GM21367 (cell line): Measurements from ENCODE around the gene IGF2BP2.
"Not testable (repeated sequence)": the region's sequence is repeated elsewhere in the genome, so short reads cannot be mapped to it uniquely, and the experiment has no call there.

ENCODE experiments used
- ATAC-seq: cut with Tn5 transposase; IDR thresholded peaks from one replicate; pipeline ENCODE4 v1.9.1; 2021; ENCODE audit not compliant: unreplicated experiment

The IGF2BP2 gene

GRCh38 chr3:185716436-185717108, 108.3 kb downstream of the IGF2BP2 start:
- ATAC-seq = no peak

GRCh38 chr3:185715091-185715490, 109.8 kb downstream of the IGF2BP2 start:
- ATAC-seq = no peak

GRCh38 chr3:185714085-185714484, 110.8 kb downstream of the IGF2BP2 start:
- no peak for ATAC-seq

GRCh38 chr3:185713015-185713414, 111.8 kb downstream of the IGF2BP2 start:
- ATAC-seq = no peak

- no peak for ATAC-seq
These were observed 112.5 kb downstream of the IGF2BP2 start for GRCh38 chr3:185712337-185712736.

- no peak for ATAC-seq
These were observed 113.5 kb downstream of the IGF2BP2 start for GRCh38 chr3:185711255-185711870.

- ATAC-seq = no peak
These were observed 115.4 kb downstream of the IGF2BP2 start for GRCh38 chr3:185709251-185709955.

GRCh38 chr3:185708392-185708791, 116.5 kb downstream of the IGF2BP2 start:
- no peak for ATAC-seq

GRCh38 chr3:185705498-185705897, 119.3 kb downstream of the IGF2BP2 start:
- no peak for ATAC-seq

- no peak for ATAC-seq
These were observed 122.3 kb downstream of the IGF2BP2 start for GRCh38 chr3:185702262-185703225.

GRCh38 chr3:185701611-185702261, 123.1 kb downstream of the IGF2BP2 start:
- no peak for ATAC-seq

- ATAC-seq = no peak
These were observed 124.9 kb downstream of the IGF2BP2 start for GRCh38 chr3:185699927-185700326.

- not testable (repeated sequence) for ATAC-seq
These were observed 127.6 kb downstream of the IGF2BP2 start for GRCh38 chr3:185697228-185697627.

GRCh38 chr3:185696039-185696438, 128.8 kb downstream of the IGF2BP2 start:
- no peak for ATAC-seq

GRCh38 chr3:185693985-185694653, 130.7 kb downstream of the IGF2BP2 start:
- no peak for ATAC-seq

GRCh38 chr3:185691622-185692021, 133.2 kb downstream of the IGF2BP2 start:
- ATAC-seq = no peak

GRCh38 chr3:185687271-185687878, 137.5 kb downstream of the IGF2BP2 start:
- no peak for ATAC-seq

GRCh38 chr3:185685231-185686035, 139.4 kb downstream of the IGF2BP2 start:
- ATAC-seq = no peak

- no peak for ATAC-seq
These were observed 144.6 kb downstream of the IGF2BP2 start for GRCh38 chr3:185680231-185680630.
